SKM-1 treated with dmso at 0.1 percent for 144 hours (cell line): ENCODE measurements around the gene PLA2G7.

Experiments used
- DNase-seq: peaks from one replicate; lab custom pipeline; 2025; ENCODE audit not compliant: unreplicated experiment; lab: John Stamatoyannopoulos, UW

The PLA2G7 gene

DNA sequence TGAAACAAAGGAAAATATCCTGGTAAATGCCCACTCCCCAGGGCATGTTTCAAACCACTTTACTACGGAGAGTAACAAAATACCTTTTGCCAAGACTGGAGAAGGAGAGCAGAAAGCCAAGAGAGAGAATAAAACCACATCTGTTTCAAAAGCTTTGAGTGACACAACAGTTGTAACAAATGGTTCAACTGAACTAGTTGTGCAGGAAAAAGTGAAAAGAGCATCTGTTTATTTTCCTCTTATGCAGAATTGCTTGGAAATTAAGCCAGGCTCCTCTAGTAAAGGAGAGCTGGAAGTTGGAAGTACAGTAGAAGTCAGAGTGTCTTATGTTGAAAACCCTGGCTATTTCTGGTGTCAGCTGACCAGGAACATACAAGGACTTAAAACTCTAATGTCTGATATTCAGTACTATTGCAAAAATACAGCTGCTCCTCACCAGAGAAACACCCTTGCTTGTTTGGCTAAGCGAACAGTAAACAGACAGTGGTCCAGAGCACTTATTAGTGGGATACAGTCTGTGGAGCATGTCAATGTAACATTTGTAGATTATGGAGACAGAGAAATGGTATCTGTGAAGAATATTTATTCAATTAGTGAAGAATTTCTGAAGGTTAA is 44.9 kb downstream of the PLA2G7 start:
- no peak for DNase-seq

DNA sequence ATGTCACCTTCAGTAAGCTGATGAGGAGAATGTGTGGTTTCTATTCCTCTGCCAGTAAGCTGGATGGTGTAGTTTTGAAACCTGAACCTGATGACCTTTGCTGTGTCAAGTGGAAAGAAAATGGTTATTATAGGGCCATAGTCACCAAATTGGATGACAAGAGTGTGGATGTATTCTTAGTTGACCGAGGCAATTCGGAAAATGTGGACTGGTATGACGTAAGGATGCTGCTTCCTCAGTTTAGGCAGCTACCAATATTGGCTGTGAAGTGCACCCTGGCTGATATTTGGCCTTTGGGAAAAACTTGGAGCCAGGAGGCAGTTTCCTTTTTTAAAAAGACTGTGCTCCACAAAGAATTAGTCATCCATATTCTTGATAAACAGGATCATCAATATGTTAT is 45.5 kb downstream of the PLA2G7 start:
- DNase-seq, result no peak

DNA sequence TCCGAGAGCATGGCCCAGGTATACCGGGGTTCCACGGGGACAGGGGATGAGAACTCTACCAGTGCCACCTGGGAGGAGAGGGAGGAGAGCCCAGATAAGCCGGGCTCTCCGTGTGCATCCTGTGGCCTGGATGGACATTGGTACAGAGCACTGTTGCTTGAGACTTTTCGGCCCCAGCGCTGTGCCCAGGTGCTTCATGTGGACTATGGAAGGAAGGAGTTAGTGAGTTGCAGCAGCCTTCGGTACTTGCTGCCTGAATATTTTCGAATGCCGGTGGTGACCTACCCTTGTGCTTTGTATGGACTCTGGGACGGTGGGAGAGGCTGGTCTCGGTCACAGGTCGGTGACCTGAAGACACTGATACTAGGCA is 46.2 kb downstream of the PLA2G7 start:
- DNase-seq, result no peak

DNA sequence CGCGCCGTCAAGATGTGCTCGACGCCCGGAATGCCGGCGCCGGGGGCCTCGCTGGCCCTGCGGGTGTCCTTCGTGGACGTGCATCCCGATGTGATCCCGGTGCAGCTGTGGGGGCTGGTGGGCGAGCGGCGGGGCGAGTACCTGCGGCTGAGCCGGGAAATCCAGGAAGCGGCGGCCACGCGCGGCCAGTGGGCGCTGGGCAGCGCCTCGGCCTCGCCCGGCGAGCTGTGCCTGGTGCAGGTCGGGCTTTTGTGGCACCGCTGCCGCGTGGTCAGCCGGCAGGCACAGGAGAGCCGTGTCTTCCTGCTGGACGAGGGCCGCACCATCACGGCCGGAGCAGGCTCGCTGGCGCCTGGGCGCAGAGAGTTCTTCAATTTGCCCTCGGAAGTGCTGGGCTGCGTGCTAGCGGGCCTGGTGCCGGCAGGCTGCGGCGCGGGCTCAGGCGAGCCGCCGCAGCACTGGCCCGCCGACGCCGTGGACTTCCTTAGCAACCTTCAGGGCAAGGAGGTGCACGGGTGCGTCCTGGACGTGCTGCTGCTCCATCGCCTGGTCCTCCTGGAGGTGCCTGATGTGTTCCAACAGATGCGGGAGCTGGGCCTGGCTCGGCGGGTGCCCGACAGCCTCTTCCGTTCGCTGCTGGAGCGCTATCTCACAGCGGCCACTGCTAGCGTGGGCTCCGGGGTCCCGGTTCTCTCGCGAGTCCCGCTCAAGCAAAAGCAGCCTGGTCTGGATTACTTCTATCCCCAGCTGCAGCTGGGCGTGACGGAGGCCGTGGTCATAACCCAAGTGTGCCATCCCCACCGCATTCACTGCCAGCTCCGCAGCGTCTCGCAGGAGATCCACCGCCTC is 46.8 kb downstream of the PLA2G7 start:
- DNase-seq, result no peak

DNA sequence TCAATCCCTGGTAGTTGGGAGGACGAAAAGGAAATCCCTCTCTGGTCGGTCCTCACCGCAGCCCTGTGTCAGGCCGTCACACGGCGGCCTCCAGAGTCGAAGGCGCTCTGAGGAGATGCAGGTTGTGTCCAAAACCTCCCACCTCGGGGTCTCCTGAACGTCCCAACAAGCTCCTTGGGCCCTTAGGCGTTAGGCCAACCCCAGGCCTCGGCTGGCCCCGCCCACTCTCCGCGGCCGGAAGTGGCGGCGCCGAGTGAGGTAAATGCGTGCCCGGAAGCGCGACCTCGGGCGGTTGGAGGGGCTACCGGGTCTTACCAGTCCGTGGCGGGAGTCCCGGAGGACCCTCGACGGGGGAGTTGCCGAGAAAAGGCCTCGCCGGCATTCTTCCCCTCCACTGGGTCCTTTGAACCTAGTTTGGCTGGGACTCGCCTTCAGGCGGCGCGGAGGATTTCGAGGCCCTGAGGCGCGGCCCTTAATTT is 47.5 kb downstream of the PLA2G7 start, which contains the start of gene TDRD6:
TSS of gene TDRD6 (plus strand) at position 267 of the 479 bp plus-strand sequence. CDS start 244 bp downstream, outside the sequence.
- DNase-seq, result no peak

DNA sequence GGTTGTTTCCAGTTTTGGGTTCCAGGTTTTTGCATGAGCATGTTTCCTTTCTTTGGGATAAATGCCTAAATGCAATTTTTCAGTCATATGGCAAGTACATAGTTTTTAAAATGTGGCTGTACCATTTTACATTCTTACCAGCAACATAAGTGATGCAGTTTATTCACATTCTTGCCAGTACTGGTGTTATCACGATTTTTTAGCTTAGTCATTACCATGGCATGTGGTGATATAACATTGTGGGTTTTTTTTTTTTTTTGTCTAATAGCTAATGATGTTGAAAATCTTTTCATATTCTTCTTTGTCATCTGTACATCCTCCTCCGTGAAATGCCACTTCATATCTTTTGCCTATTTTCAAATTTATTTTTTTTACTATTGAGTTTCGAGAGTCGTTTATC is 50.4 kb downstream of the PLA2G7 start:
- DNase-seq, result no peak

DNA sequence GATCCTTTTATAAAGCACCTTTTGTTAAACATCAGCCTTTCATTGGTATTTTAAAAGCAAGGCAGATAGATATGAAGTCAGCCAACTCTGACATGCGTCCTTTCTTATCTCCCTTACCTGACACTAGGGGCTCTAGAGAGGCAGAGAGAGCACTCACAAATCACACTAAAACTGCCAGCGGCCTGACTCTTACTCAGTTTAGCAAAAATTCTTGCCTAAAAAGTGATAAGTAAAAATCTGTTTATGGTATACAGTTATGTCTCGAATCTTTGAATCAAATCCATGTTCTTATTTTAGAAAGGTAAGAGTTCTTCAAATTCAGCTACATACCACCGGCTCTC is 57.9 kb downstream of the PLA2G7 start:
- DNase-seq, result no peak

DNA sequence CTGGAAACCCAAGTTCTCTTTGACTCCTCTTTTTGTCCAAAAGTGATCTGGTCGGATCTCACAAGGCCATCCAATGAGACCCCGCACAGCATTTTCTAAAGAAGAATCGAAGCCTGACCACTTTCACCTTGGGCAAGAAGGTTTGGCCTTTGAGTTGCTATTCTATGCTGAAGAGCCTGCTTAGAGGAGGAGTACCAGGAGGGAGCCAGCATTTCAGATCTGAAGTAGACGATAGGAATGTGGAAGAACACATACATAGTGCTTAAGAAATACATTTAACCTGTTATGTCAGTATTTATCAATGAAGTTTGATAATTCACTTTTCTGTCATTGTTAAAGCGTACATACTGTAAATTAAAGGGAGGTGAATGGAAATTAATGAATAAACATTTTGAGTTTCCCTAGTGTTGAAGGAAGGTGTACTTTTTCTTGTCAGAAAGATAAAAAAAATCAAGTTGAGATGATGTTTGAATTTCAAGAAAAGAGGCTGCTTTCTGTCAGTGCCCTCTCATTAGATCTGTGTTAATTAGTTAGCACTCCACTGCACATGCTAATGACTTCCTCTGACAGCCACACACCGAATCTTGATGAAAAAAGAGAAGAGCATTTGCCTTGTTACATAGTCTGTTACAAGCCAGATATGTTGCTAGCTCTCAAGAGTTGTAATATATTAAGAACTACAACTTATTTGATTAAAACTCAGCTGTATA is 58.4 kb downstream of the PLA2G7 start:
- no peak for DNase-seq

DNA sequence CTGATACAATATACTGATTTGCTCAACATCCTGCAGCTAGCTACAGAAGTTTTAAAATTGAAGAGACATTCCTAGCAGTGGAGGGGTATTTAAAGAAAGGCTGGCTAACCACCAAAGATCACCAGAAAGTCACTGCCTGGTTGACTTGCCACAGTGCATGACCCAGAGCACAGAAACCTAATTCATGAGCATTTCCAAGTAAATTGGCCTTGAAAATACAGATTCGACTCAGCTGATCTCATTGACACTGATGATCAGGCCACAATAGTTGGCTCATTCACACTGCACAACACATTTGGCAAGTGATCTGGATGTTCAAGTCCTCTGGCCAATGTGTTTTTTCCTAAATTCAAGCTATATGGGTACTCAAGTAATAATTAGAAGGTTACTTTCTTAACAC is 60.8 kb downstream of the PLA2G7 start:
- DNase-seq, result no peak

DNA sequence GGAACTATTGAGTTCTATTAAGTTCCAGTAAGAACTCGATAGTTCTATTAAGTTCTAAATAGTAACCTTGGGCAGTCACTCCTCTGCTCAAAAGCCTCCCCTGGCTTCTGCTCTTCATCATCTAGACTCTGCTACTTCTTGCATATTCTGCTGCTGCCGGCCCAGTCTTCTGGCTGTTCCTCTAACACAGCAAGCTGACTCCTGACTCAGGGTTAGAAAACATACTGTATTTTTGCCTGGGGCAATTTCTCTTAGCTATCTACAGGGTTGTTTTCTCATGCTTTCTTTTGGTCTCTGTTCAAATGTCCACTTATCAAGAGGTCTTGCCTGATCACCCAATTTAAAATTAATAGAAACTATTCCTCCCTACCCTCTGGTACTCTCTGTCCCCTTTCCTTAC is 67.8 kb downstream of the PLA2G7 start:
- no peak for DNase-seq

DNA sequence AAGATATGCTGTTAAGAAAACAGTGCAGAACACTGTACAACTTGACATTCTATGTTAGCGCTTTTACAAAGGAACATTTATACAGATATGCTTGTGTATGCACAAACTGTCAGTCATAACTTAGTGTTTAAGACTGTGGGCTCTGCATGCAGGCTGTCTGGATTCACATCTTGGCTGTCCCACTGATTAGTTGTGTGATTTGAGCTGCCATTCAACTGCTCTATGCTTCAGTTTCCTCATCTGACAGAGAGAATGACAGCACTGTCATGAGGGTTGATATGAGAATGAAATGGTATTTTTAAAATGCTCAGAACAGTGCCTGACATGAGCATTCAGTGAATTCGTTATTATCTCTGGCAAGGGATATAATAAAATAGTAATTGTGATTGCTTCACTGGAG is 73.7 kb downstream of the PLA2G7 start:
- no peak for DNase-seq

DNA sequence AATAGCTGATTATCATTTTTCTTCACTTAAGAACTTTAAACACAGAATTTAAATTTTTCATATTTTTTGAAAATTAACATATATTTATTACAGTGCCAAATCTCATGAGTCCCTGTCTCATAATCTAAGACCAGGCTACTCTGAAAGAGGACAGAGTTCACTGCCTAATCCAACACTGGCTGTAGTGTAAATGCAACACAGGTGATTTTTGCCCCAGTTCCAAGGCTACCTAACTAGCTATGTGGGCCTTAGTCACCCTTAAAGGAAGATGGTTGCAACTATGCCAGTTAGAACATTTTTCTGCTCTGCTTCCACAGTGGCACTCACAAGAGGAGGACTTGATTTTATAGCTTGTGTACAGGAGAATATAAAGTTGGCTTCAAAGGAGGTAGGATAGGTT is 77.5 kb downstream of the PLA2G7 start:
- DNase-seq, result no peak

DNA sequence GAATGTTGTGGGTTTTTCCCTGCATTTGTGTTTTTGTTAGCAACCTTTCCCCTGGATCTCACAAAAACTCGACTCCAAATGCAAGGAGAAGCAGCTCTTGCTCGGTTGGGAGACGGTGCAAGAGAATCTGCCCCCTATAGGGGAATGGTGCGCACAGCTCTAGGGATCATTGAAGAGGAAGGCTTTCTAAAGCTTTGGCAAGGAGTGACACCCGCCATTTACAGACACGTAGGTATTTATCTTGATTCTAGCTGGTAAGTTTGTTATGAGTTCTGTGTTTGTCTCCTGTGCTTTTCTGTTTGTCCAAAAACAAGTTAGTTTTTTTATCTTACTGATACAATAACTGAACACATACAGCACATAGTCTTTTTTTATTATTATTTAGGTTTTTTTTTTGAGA is 79.4 kb downstream of the PLA2G7 start:
- peak; percentile 33 for DNase-seq
